H1 (cell line): ENCODE measurements around the gene NKAIN2. TPM values are rescaled to one million over a fixed set of nuclear protein-coding genes. Genes with fewer than 3 reads are reported as not detected.

Experiments
- CTCF ChIA-PET: fragments of 300-600 bp; sonication (Branson Sonifier 250); formaldehyde crosslinking; loops from one replicate; lab custom pipeline; 2021; ENCODE audit not compliant: partially characterized antibody; lab: Charles Lee
- POLR2A ChIA-PET: fragments of 300-600 bp; sonication (Branson Sonifier 250); formaldehyde crosslinking; loops from one replicate; lab custom pipeline; 2021; ENCODE audit warnings: inconsistent platforms; ENCODE audit not compliant: partially characterized antibody; lab: Charles Lee
- DNase-seq, 2 experiments: peaks; one replicate each; pipeline versions ENCODE4 v3.0.0 to v3.0.0-alpha.2; 2010 to 2022; ENCODE audit warnings: low spot score in 2 of 2, low read depth in 1 of 2, mixed read lengths in 1 of 2
- FAIRE-seq: peaks from 2 replicates; lab custom pipeline; 2011; peaks lifted over from hg19 to GRCh38; lab: Jason Lieb, UNC
- H2AFZ ChIP-seq: 2 replicates; pipeline ENCODE4 v1.8.1; 2012; ENCODE audit warnings: low read length, inconsistent platforms
- H2AK5ac ChIP-seq: 2 replicates; pipeline ENCODE4 v1.6.1; 2013; ENCODE audit warnings: low read depth, low read length
- H2BK120ac ChIP-seq: replicated peaks from 2 replicates; pipeline ENCODE3; 2013; ENCODE audit warnings: low read depth, low read length, inconsistent platforms
- H2BK12ac ChIP-seq: 2 replicates; pipeline ENCODE4 v1.6.1; 2013; ENCODE audit warnings: low read depth, low read length
- H2BK15ac ChIP-seq: 2 replicates; pipeline ENCODE4 v1.6.1; 2013; ENCODE audit warnings: low read length
- H2BK20ac ChIP-seq: 2 replicates; pipeline ENCODE4 v1.6.1; 2013; ENCODE audit warnings: low read length
- H2BK5ac ChIP-seq: 2 replicates; pipeline ENCODE4 v1.6.1; 2013; ENCODE audit warnings: low read depth, low read length
- H3K14ac ChIP-seq: 2 replicates; pipeline ENCODE4 v1.6.1; 2013; ENCODE audit warnings: inconsistent platforms; ENCODE audit not compliant: insufficient read length
- H3K18ac ChIP-seq: 2 replicates; pipeline ENCODE4 v1.6.1; 2013; ENCODE audit warnings: low read length; ENCODE audit errors: extremely low read depth
- H3K23ac ChIP-seq: 2 replicates; pipeline ENCODE4 v1.6.1; 2013; ENCODE audit warnings: inconsistent platforms; ENCODE audit not compliant: insufficient read length
- H3K23me2 ChIP-seq: 2 replicates; pipeline ENCODE4 v1.6.1; 2013; ENCODE audit warnings: low read depth, low read length
- H3K27ac ChIP-seq: 2 replicates; pipeline ENCODE4 v1.6.1; 2011; ENCODE audit warnings: low read depth, low read length, inconsistent platforms
- H3K27me3 ChIP-seq, 4 experiments: replicated peaks in 1 of 4; 1 replicate in 1 of 4; 2 replicates in 3 of 4; pipeline versions ENCODE4 v1.6.1 to v1.8.1; 2011 to 2013; ENCODE audit warnings: low read length in 3 of 4, mild to moderate bottlenecking in 3 of 4, inconsistent platforms in 2 of 4, mixed read lengths in 2 of 4, moderate library complexity in 1 of 4; ENCODE audit not compliant: control insufficient read depth in 3 of 4, insufficient read depth in 3 of 4; ENCODE audit errors: extremely low read depth in 1 of 4
- H3K36me3 ChIP-seq, 4 experiments: 2 replicates each; pipeline versions ENCODE4 v1.6.1 to v1.8.1; 2011 to 2013; ENCODE audit warnings: mild to moderate bottlenecking in 4 of 4, low read length in 3 of 4, moderate library complexity in 2 of 4, control low read depth in 1 of 4, inconsistent platforms in 1 of 4; ENCODE audit not compliant: insufficient read depth in 4 of 4, control insufficient read depth in 2 of 4
- H3K4ac ChIP-seq: replicated peaks from 2 replicates; pipeline ENCODE3; 2013; ENCODE audit warnings: low read length, low read depth, mixed read lengths, inconsistent platforms; ENCODE audit not compliant: insufficient read length
- H3K4me1 ChIP-seq, 4 experiments: replicated peaks in 1 of 4; 1 replicate in 1 of 4; 2 replicates in 3 of 4; pipeline versions ENCODE4 v1.6.1 to v1.8.1; 2011 to 2013; ENCODE audit warnings: low read length in 3 of 4, inconsistent platforms in 2 of 4, mixed read lengths in 1 of 4; ENCODE audit not compliant: insufficient read depth in 4 of 4, control insufficient read depth in 3 of 4
- H3K4me2 ChIP-seq, 2 experiments: 2 replicates each; pipeline versions ENCODE4 v1.6.1 to v1.8.1; 2011 to 2013; ENCODE audit warnings: low read depth in 2 of 2, low read length in 2 of 2, control low read depth in 1 of 2, inconsistent platforms in 1 of 2, mild to moderate bottlenecking in 1 of 2; ENCODE audit not compliant: insufficient read depth in 1 of 2
- H3K4me3 ChIP-seq, 4 experiments: fragments of 200-600, 300-600 bp in 1 of 4; sonication (generic), shearing (Covaris generic), sonication (Bioruptor Twin) in 1 of 4; 2 replicates each; pipeline versions ENCODE4 v1.5.1 to v1.8.1; 2011 to 2016; ENCODE audit warnings: low read length in 4 of 4, low read depth in 3 of 4, control low read depth in 2 of 4, inconsistent platforms in 2 of 4, mild to moderate bottlenecking in 2 of 4, mixed read lengths in 1 of 4, moderate library complexity in 1 of 4; ENCODE audit not compliant: insufficient read depth in 2 of 4; ENCODE audit errors: extremely low read depth in 1 of 4
- H3K56ac ChIP-seq: replicated peaks from 2 replicates; pipeline ENCODE3; 2013; ENCODE audit warnings: low read depth, mild to moderate bottlenecking, mixed read lengths, low read length, inconsistent platforms; ENCODE audit not compliant: insufficient read length
- H3K79me1 ChIP-seq: 2 replicates; pipeline ENCODE4 v1.6.1; 2013; ENCODE audit warnings: low read depth, low read length, control low read depth
- H3K79me2 ChIP-seq, 2 experiments: 2 replicates each; pipeline versions ENCODE4 v1.6.1 to v1.8.1; 2012 to 2013; ENCODE audit warnings: low read length in 2 of 2, mild to moderate bottlenecking in 2 of 2, inconsistent platforms in 1 of 2; ENCODE audit not compliant: insufficient read depth in 2 of 2, control insufficient read depth in 1 of 2
- H3K9ac ChIP-seq, 4 experiments: replicated peaks in 1 of 4; 1 replicate in 1 of 4; 2 replicates in 3 of 4; pipeline versions ENCODE4 v1.6.1 to v1.8.1; 2011 to 2013; ENCODE audit warnings: low read depth in 3 of 4, low read length in 3 of 4, control low read depth in 2 of 4, mild to moderate bottlenecking in 2 of 4, moderate library complexity in 2 of 4, inconsistent platforms in 1 of 4; ENCODE audit errors: extremely low read depth in 1 of 4
- H3K9me3 ChIP-seq, 2 experiments: 2 replicates each; pipeline versions ENCODE4 v1.6.1 to v1.8.1; 2012 to 2013; ENCODE audit warnings: mild to moderate bottlenecking in 2 of 2, moderate library complexity in 2 of 2, control low read depth in 1 of 2, inconsistent platforms in 1 of 2, low read depth in 1 of 2, low read length in 1 of 2, mixed read lengths in 1 of 2; ENCODE audit not compliant: insufficient read depth in 2 of 2
- H4K20me1 ChIP-seq, 2 experiments: replicated peaks in 1 of 2; 2 replicates each; pipeline versions ENCODE3 to v1.8.1; 2011 to 2013; ENCODE audit warnings: inconsistent platforms in 2 of 2, low read length in 2 of 2, mild to moderate bottlenecking in 1 of 2; ENCODE audit not compliant: insufficient read depth in 2 of 2, control insufficient read depth in 1 of 2
- H4K5ac ChIP-seq: 2 replicates; pipeline ENCODE4 v1.6.1; 2013; ENCODE audit warnings: low read length, low read depth, mixed read lengths, inconsistent platforms; ENCODE audit not compliant: insufficient read length
- H4K8ac ChIP-seq: 2 replicates; pipeline ENCODE4 v1.8.0; 2013; ENCODE audit warnings: mild to moderate bottlenecking, moderate library complexity, low read length, inconsistent platforms; ENCODE audit not compliant: insufficient read depth; ENCODE audit errors: extremely low read depth
- H4K91ac ChIP-seq: replicated peaks from 2 replicates; pipeline ENCODE3; 2013; ENCODE audit warnings: low read length, mixed read lengths, inconsistent platforms; ENCODE audit not compliant: insufficient read length
- ASH2L ChIP-seq: fragments of 200-600, 300-600 bp; sonication (generic); IDR thresholded peaks from one replicate; pipeline ENCODE4 v1.7.1; 2017; ENCODE audit warnings: low read length
- CBX5 ChIP-seq: fragments of 300-800, 300-1000 bp; sonication (generic); IDR thresholded peaks from 2 replicates; pipeline ENCODE4 v1.7.1; 2016; ENCODE audit warnings: antibody characterized with exemption, low read length, low read depth
- EGR1 ChIP-seq: IDR thresholded peaks from 2 replicates; pipeline ENCODE4 v1.6.1; 2011; ENCODE audit warnings: low read depth, low read length, borderline replicate concordance
- EZH2 ChIP-seq: fragments of 200-600 bp; sonication (generic); IDR thresholded peaks from 2 replicates; pipeline ENCODE4 v1.7.1; 2012; ENCODE audit warnings: low read depth, mild to moderate bottlenecking, moderate library complexity, low read length, inconsistent platforms; ENCODE audit not compliant: severe bottlenecking
- GABPA ChIP-seq: IDR thresholded peaks from 2 replicates; pipeline ENCODE4 v1.6.1; 2011; ENCODE audit warnings: mild to moderate bottlenecking, low read length, moderate library complexity, borderline replicate concordance; ENCODE audit not compliant: insufficient read depth
- JUN ChIP-seq: IDR thresholded peaks from 2 replicates; pipeline ENCODE4 v1.6.1; 2011; ENCODE audit warnings: low read depth, mild to moderate bottlenecking, improper control_type of control experiment, low read length
- PHF8 ChIP-seq: fragments of 200-600 bp; sonication (generic); conservative IDR thresholded peaks from 2 replicates; pipeline ENCODE4 v1.7.1; 2012; ENCODE audit warnings: low read depth, mild to moderate bottlenecking, inconsistent platforms, low read length, moderate library complexity
- SRF ChIP-seq: IDR thresholded peaks from 2 replicates; pipeline ENCODE4 v1.6.1; 2011; ENCODE audit warnings: mild to moderate bottlenecking, low read depth, low read length, moderate library complexity
- YY1 ChIP-seq: IDR thresholded peaks from 2 replicates; pipeline ENCODE4 v1.6.1; 2011; ENCODE audit warnings: low read depth, mild to moderate bottlenecking, low read length
- whole genome bisulfite sequencing, 2 experiments: shearing (Covaris generic) in 1 of 2; methylation state at CpG; one replicate each; pipeline versions ENCODE4 v1.1.6 to v1.1.7; 2013 to 2015; ENCODE audit warnings: low lambda C conversion rate in 2 of 2, mixed read lengths in 2 of 2, inconsistent platforms in 1 of 2, low coverage in 1 of 2, missing lambda C conversion rate in 1 of 2; ENCODE audit not compliant: insufficient replicate concordance in 2 of 2, insufficient coverage in 1 of 2, insufficient read length in 1 of 2; ENCODE audit errors: extremely low coverage in 1 of 2, missing lambda C conversion rate in 1 of 2; 5-methylcytosine and 5-hydroxymethylcytosine counted together
- polyA plus RNA-seq, 7 experiments: library from polyadenylated mRNA; depleted of rRNA in 3 of 7; stranded (reverse) in 5 of 7; unstranded in 2 of 7; fragments of >200 nt in 5 of 7; fragments of 200-250 nt in 2 of 7; gene quantifications; 1 replicate in 5 of 7; 2 replicates in 1 of 7; 4 replicates in 1 of 7; pipeline versions ENCODE4 v1.2.1 to v1.2.3, GENCODE V29; 2011 to 2013; ENCODE audit warnings: missing spikeins in 2 of 7, mixed read lengths in 2 of 7
- total RNA-seq: library from RNA; stranded (reverse); fragmentation: NEBNext Ultra II Directional; extraction: Animal tissue kit (Norgen Biotek cat#: 25700); gene quantifications from 2 replicates; pipeline ENCODE4 v1.2.1, GENCODE V29; 2021

NKAIN2 gene
- total and polyA plus RNA-seq, 2 of the 8 experiments (the other 6 are each of a cell fraction or from before 2014, with no cell fraction given) = 0.20 to 0.34 TPM

- no peak for DNase-seq
- Histone ChIP-seq H4K91ac (no peak overlapping the region), H2BK20ac (no peak overlapping the region), H3K23me2 (no peaks in the 10 kb centered on the region), H3K4me3 (no peak overlapping the region), H3K4ac (no peak overlapping the region), H2AFZ (no peak overlapping the region), H3K4me1 (no peaks in the 10 kb centered on the region), H3K14ac (no peak overlapping the region), H3K79me1 (no peaks in the 10 kb centered on the region), H2BK15ac (no peak overlapping the region), H3K27ac (no peak overlapping the region), H3K18ac (no peak overlapping the region), H3K9me3 (no peaks in the 10 kb centered on the region), H3K79me2 (no peaks in the 10 kb centered on the region), H2BK12ac (no peak overlapping the region), H4K20me1 (no peaks in the 10 kb centered on the region), H3K4me2 (no peak overlapping the region), H2BK120ac (no peak overlapping the region), H4K8ac (no peak overlapping the region), H3K27me3 (no peaks in the 10 kb centered on the region), H3K36me3 (no peaks in the 10 kb centered on the region), H3K23ac (no peak overlapping the region), H3K56ac (no peak overlapping the region), H3K9ac (no peak overlapping the region), H2AK5ac (no peak overlapping the region), H4K5ac (no peak overlapping the region), H2BK5ac (no peak overlapping the region)
- CTCF ChIA-PET = no interaction called here
- FAIRE-seq = no peak
- 94% methylated on average over 2 of the region's 2 CpGs; no CpG with 5 or more reads in 1 of the 2 experiments for WGBS, 2 experiments
- POLR2A ChIA-PET = no interaction called here
- TF ChIP-seq YY1 = no peak
- no peak for TF ChIP-seq ASH2L
- no peak for TF ChIP-seq GABPA
- no peak for TF ChIP-seq SRF
- TF ChIP-seq EGR1 = no peak
- TF ChIP-seq CBX5 = no peak
- TF ChIP-seq EZH2 = no peak
- no peak for TF ChIP-seq JUN
- TF ChIP-seq PHF8 = no peak
Measured at GRCh38 chr6:124057461-124057860, 253.8 kb downstream of the NKAIN2 start.
